HG03521 (cell line): ENCODE data around the gene ATP10A.
"Not testable (repeated sequence)": the region's sequence is repeated elsewhere in the genome, so short reads cannot be mapped to it uniquely, and the experiment has no call there.

Experiments used
- ATAC-seq: cut with Tn5 transposase; IDR thresholded peaks from one replicate; pipeline ENCODE4 v1.9.1; 2021; ENCODE audit warnings: mild to moderate bottlenecking, moderate library complexity; ENCODE audit not compliant: unreplicated experiment

Gene ATP10A

GRCh38 chr15:25776071-25776746 is 86.9 kb downstream of the ATP10A start:
- no peak for ATAC-seq

DNA sequence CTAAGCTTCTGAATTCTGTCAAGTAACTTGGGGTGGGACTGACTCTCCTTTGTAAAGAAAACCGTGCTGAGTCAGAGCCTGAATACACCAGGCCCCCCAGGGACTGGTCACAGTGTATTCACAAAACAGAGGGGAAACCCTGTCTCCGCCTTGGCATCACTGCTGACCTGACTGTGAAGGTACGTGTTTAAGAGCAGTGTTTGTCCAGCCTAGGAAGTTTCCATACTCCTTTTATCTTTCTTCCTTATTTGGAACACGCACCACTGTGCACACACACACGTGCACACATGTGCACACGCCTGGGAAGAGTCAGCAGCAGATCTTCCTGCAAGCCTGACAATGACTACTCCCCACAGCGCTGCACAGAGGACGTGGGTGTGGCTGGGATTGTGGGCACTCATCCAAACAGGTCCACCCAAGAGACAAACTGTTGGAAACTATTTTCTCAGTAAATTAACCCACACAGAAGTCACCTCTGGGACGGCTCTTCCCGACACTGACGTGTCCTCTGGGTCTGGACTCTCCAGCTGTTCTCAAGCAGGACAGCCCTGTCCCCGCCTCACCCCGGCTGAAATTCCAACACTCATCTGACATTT is 87.7 kb downstream of the ATP10A start:
- no peak for ATAC-seq

GRCh38 chr15:25774871-25775270 is 88.3 kb downstream of the ATP10A start:
- no peak for ATAC-seq

GRCh38 chr15:25773248-25773647 is 89.9 kb downstream of the ATP10A start:
- ATAC-seq = no peak

- ATAC-seq = no peak
These were observed 90.6 kb downstream of the ATP10A start for GRCh38 chr15:25772500-25772899.

DNA sequence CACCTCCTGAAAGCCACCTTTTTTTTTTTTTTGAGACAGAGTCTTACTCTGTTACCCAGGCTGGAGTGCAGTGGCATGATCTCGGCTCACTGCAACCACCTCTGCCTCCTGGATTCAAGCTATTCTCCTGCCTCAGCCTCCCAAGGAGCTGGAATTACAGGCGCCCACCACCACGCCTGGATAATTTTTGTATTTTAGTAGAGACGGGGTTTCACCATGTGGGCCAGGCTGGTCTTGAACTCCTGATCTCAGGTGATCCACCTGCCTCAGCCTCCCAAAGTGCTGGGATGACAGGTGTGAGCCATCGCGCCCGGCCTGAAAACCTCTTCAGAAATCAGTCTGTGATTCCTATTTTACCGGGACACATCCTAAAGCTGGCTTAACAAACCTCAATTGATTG is 91.4 kb downstream of the ATP10A start:
- ATAC-seq = not testable (repeated sequence)

DNA sequence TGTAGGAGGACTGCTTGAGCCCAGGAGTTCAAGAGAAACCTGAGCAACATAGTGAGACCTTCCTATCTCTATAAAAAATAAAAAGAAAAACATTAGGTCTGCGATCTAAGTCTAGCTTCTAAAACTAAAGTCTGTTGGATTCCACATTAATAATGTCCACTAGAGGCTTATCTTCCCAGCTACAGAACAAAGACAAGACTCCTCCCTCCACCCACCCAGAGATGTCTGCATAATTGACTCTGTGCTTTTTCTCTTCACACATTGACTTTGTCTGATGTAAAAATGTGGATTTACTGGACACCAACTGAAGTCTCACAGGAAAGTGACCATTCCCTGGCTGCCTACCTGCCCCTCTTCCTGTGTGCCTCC is 91.8 kb downstream of the ATP10A start:
- ATAC-seq = no peak

DNA sequence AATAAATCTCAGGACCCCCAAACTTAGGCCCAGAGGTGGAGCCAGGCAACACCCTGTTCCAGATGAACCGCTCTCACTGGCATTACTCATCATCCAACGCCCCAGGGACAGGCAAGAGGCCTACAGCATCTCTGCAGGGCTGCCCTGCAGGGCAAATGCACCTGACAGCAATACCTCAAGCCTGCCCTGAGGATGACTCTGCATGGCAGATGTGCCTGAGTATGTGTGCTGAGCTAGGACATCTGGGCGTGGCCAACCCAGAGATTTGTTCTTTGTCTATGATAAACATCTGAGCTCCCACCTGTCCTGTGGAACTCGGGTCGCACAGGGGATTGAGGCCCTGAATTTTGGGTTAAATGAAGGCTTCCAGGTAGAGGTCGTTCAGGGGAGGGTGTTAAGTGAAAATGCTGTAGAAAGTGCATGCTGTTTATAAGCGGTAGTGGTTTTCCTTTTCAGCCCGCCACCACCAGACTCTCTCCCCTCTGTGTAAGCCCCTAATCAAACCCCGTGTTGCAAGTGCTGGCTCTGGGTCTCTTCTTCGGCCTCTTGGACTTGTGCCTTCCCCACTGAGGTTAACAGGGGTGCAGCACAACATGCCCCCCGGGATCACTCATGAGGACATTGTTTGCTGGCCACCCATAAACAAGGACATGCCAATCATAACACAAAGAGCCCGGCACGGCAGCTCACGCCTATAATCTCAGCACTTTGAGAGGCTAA is 92.3 kb downstream of the ATP10A start:
- no peak for ATAC-seq

DNA sequence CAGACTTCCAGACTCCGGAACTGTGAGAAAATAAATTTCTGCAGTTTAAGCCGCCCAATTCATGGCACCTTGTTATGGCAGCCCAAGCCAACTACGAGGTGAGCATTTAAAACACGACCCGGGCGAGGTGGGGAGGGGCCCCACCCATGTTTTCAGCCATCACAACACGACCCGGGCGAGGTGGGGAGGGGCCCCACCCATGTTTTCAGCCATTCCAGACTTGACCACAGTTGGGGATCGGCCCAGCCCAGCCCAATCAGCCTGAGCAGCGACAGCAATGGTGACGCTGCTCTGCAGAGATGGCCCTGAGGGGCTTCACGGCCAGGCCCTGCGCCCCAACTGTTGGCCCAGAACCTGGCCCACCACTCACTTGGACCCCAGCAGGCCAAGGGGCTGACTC is 93.1 kb downstream of the ATP10A start:
- no peak for ATAC-seq

DNA sequence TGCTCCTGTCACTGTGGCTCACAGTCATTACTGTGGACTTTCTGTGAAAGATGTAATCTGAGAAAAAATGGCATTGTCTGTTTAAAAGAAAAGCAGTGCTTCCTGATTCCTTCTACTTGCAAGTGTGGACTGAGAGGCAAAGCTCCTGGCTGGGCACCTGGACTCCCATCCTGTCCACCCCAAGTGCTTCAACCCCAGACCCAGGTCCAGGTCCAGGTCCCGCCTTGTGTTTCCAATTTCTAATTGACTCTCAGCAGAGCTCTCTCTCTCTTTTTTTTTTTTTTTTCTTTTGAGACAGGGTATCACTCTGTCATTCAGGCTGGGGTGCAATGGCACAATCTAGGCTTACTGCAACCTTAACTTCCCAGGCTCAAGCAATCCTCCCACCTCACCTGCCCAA is 94.9 kb downstream of the ATP10A start:
- no peak for ATAC-seq

DNA sequence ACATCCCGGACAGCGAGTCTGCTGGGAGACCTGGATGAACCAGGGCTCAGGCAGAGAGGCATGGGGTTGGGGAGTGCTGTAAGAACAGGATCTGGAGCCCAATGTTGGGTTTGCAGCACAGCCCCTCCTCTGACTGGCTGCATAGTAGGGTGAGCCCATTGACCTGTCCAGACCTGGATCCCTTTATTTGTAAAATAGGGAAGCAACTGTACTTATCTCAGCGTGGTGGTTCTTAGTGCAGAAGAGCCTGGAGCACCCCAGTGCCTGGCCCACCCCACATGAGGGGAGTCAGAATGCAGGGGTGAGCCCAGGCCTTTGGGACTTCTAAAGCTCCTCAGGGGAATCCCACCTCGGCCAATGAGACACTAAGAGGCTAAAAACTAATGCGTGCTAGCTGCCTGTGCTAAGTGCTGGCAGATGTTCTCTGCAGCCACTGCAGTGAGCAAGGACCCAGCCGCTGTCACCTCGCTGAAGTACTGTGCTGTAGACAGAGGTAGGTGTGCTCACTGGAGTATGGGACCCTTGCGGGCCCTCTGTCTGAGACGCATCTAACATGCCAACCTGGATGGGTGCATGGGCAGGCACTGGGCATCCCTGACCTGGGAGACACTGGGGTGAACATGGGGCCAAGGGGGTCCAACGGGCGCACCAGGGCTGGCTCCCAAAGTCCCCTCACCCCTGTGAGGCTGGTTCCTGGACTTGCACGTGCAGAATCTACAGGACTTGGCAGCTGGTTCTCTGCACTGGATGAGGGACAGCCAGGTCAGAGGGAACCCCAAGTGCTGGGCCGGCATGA is 95.6 kb downstream of the ATP10A start:
- no peak for ATAC-seq

DNA sequence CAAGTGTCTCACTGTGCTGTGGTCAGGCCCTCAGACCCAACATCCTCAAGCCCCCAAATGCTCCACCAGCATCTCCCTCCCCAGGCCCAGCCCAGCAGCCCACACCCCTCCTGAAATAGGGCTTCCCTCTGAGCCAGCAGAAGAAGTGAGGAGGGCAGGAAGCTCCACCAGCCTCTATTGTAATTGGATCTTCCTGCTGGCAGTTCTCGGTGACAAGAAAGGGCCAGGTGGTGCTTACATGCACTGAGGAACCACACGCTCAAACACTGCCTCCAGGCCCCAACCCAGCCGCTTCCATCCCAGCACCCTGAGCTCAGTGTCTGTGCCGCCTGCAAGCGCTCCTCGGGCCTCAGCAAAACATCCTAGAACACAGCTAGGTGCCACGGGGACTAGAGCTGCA is 96.7 kb downstream of the ATP10A start:
- no peak for ATAC-seq

DNA sequence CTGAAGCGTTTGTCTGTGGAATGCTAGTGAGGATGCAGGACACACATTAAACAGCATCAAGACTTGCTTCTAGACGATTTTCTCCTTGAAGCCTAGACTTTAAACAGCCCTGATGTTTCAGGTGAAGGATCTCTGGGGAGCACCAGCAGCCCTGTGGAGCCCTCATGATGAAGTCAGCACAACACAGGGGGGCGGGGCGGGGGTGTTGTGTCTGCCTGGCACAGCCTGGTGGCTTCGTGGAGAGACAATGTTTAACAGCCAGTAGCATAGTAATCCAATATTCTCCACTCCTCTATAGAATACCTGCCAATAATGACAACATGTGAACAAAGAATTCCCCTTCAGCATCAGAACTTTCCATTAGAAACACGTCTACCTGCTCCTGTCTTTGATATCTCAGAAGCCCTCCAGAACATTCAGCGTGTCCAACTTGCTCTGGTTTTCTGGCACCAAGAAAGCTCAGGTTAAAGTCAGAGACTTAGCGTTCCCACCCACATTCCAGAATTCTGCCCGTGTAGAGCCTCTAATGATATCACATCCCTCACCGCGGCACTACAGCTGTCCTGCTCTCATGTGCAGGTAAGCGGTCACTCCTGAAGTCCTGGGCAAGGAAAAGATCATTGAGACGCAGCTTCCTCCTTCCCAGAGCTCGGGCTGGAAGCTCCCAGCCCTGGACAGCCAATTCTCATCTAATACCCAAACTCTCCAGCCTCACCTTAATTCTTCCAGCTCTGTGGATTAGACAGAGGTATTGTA is 98.0 kb downstream of the ATP10A start:
- ATAC-seq = no peak

- ATAC-seq = no peak
These were observed 99.2 kb downstream of the ATP10A start for GRCh38 chr15:25763954-25764353.

GRCh38 chr15:25763331-25763751 is 99.8 kb downstream of the ATP10A start:
- no peak for ATAC-seq

DNA sequence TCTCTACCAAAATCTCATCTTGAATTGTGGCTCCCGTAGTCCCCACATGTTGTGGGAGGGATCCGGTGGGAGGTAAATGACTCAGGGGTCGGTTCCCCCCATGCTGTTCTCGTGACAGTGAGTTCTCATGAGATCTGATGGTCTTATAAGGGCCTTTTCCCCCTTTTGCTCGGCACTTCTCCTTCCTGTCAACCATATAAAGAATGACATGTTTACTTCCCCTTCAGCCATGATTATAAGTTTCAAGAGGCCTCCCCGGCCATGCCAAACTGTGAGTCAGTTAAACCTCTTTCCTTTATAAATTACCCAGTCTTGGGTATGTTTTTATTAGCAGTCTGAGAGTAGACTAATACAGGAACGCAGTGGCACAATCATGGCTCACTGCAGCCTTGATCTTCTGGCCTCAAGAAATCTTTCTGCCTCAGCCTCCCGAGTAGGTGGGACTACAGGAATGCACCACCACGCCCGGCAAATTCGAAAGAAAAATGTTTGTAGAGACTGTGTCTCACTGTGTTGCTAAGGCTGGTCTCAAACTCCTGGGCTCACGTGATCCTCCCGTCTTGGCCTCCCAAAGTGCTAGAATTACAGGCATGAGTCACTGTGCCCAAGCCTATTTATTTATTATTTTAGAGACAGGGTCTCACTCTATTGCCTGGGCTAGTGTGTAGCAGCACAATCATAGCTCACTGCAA is 101.0 kb downstream of the ATP10A start:
- ATAC-seq = no peak

DNA sequence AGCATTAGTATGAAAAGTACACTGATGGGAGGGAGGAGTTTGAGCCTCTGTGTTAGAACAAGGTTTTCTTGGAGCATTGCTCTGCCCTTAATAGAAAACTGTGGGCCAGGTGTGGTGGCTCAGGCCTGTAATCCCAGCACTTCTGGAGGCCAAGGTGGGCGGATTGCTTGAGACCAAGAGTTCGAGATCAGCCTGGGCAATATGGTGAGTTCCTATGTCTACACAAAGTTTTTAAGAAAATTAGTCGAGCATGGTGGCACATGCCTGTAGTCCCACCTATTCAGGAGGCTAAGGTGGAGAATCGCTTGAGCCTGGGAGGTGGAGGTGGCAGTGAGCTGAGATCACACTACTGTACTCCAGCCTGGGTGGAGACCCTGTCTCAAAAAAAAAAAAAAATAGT is 103.7 kb downstream of the ATP10A start:
- ATAC-seq = no peak

DNA sequence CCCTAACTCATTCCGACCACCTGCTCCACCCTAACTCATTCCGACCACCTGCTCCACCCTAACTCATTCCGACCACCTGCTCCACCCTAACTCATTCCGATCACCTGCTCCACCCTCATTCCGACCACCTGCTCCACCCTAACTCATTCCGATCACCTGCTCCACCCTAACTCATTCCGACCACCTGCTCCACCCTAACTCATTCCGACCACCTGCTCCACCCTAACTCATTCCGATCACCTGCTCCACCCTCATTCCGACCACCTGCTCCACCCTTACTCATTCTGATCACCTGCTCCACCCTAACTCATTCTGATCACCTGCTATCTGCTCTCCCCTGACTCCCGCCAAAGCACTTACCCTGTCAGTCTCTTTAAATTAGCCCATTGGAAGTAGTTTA is 104.5 kb downstream of the ATP10A start:
- not testable (repeated sequence) for ATAC-seq

DNA sequence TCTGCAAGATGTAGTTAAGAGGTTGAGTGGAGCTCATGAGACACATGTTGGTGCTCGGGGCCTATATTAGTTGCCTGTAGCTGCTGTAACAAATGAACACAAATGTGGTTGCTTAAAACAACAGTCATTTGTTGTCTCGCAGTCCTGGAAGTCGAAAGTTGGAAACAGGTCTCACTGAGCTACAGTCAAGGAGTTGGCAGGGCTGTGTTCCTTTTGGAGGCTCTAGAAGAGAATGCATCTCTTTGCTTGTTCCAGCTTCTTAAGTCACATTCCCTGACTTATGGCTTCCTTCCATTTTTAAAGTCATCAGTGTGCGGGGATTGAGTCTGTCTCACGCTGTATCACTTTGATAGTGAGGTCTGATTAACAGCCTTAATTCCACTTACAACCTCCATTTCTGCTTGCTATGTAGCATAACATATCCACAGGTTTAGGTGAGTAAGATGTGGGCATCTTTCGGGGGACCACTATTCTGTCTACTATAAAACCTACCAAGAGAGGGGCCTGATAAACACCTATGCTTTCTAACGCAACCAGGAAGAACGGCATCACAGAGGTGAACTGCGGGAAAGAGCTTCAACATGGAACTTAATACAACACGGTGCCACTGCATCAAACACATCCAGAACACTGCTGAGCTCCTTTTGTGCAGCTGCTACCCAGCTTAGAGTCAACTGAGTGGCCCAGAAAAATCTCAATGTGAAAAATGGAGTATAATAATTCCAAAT is 119.4 kb downstream of the ATP10A start:
- no peak for ATAC-seq
